Ovary (tissue), 9 donors: Measurements from ENCODE around the gene SFXN5. TPM values are rescaled to one million over a fixed set of nuclear protein-coding genes. Genes with fewer than 3 reads are reported as not detected.

Source experiments
- DNase-seq, 5 donors: peaks; one replicate each; pipeline ENCODE4 v3.0.0-alpha.2; 2019 to 2020
- H3K27ac ChIP-seq, 2 donors: fragments of 200-600 bp; one replicate each; pipeline versions ENCODE4 v1.5.1 to v1.8.0; 2019 to 2022
- H3K27me3 ChIP-seq: fragments of 200-600 bp; one replicate; pipeline ENCODE4 v1.8.0; 2022
- H3K36me3 ChIP-seq: fragments of 200-600 bp; sonication (generic); one replicate; pipeline ENCODE4 v1.5.1; 2019
- H3K4me1 ChIP-seq: one replicate; pipeline ENCODE4 v1.8.1; 2013; ENCODE audit warnings: mild to moderate bottlenecking, moderate library complexity; ENCODE audit not compliant: insufficient read depth
- H3K4me3 ChIP-seq: fragments of 200-600 bp; sonication (generic); one replicate; pipeline ENCODE4 v1.5.1; 2017
- H3K9me3 ChIP-seq, 2 donors: fragments of 200-600 bp in 1 of 2; sonication (generic) in 1 of 2; one replicate each; pipeline versions ENCODE4 v1.5.1 to v1.8.1; 2013 to 2019; ENCODE audit warnings: mild to moderate bottlenecking in 1 of 2, moderate library complexity in 1 of 2
- CTCF ChIP-seq, 3 donors: fragments of 450-650 bp in 2 of 3; fragments of 200-600 bp in 1 of 3; IDR thresholded peaks; one replicate each; pipeline versions ENCODE4 v1.5.1 to v1.8.0; 2016 to 2022; ENCODE audit warnings: antibody characterized with exemption in 3 of 3, mild to moderate bottlenecking in 1 of 3
- EP300 ChIP-seq: sonication (generic); formaldehyde crosslinking; IDR thresholded peaks from one replicate; pipeline ENCODE4 v1.6.1; 2017; ENCODE audit warnings: antibody characterized with exemption
- POLR2A ChIP-seq: fragments of 450-650 bp; IDR thresholded peaks from one replicate; pipeline ENCODE4 v1.6.1; 2017; ENCODE audit warnings: antibody characterized with exemption, mild to moderate bottlenecking, moderate library complexity
- WGBS, 3 donors: extraction: QIAGEN DNeasy Blood & Tissue Kit in 1 of 3; methylation state at CpG; one replicate each; pipeline versions ENCODE4 v1.1.5 to v1.1.7; 2013 to 2017; 5-methylcytosine and 5-hydroxymethylcytosine counted together
- intact Hi-C, 4 donors: fragments of 100-400 bp; cut with DNase I; formaldehyde crosslinking; loops; one replicate each; pipeline versions ENCODE4 v1.11.0 to v1.15.1; 2022 to 2023
- polyA plus RNA-seq, 2 donors: library from polyadenylated mRNA; stranded (reverse); fragments of 200-250 nt in 1 of 2; fragments of 350-450 nt in 1 of 2; fragmentation: Illumina TruSeq in 1 of 2; extraction: RNeasy Lipid Tissue Mini Kit (QIAGEN cat#74804) in 1 of 2; gene quantifications; one replicate each; pipeline ENCODE4 v1.2.3, GENCODE V29; 2013 to 2014
- total RNA-seq, 7 donors: library from RNA; depleted of rRNA in 2 of 7; stranded (reverse); fragments of >200 nt in 2 of 7; fragmentation: NEBNext Ultra II Directional in 3 of 7; extraction: Animal tissue kit (Norgen Biotek cat#: 25700) in 3 of 7; gene quantifications; one replicate each; pipeline versions ENCODE4 v1.1.0 to v1.2.4, GENCODE V29; 2016 to 2023
- donor health status: DM: no; HTN: no; CAD: no; lungs with moderate emphysema.
- donor health status: DM: no; HTN: no; CAD: no.
- donor health status: Bipolar disorder and iron deficiency.
- donor health status: DM: yes; HTN: yes; CAD: no.
- donor health status: DM: no; HTN: no; CAD: no.
- donor health status: DM: yes; HTN: yes; CAD: no.

SFXN5 gene
- total and polyA plus RNA-seq, 9 donors: 4.3 to 19.3 (median 11.6) TPM

- Histone ChIP-seq H3K4me3 (no peak overlapping the region), H3K4me1 (no peaks in the 10 kb centered on the region), H3K36me3 (no peaks in the 10 kb centered on the region), H3K27me3 (no peaks in the 10 kb centered on the region), H3K27ac (no peak overlapping the region), H3K9me3 (no peaks in the 10 kb centered on the region)
- intact Hi-C loops: no loop called here
- DNase-seq: no peak
- TF ChIP-seq POLR2A: no peak
- TF ChIP-seq CTCF (IDR thresholded peaks at IDR 0.05): no peak
- TF ChIP-seq EP300: no peak
- 65 to 78% (median 71%) methylated on average over 10 of the region's 10 CpGs for WGBS, 3 donors
Observed at GRCh38 chr2:72947952-72948830, 123.3 kb downstream of the SFXN5 start.

DNA sequence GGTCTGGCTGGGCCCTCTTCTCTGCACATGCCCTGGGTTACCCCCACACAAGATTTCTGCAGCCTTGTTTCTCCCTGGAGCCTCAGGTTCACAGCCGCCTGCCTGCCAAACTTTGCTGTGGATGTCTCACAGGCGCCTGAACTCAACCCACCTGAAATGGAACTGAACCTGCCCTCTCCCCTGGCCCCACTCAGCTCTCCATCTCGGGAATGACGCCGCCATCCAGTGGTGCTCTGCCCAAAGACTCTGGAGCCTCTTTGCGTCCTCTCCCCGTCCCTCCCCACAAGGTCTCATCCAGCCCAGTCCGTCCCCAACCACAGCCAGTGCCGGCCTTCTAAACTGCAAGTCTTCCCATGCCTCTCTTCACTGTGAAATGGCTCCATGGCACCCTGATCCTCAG is 125.0 kb downstream of the SFXN5 start:
- Histone ChIP-seq H3K27me3 (no peaks in the 10 kb centered on the region), H3K27ac (no peak overlapping the region), H3K36me3 (no peaks in the 10 kb centered on the region), H3K4me1 (no peaks in the 10 kb centered on the region), H3K9me3 (no peaks in the 10 kb centered on the region), H3K4me3 (no peak overlapping the region)
- DNase-seq: no peak
- intact Hi-C loops: no loop called here
- TF ChIP-seq EP300: no peak
- no peak for TF ChIP-seq CTCF (IDR thresholded peaks at IDR 0.05)
- no peak for TF ChIP-seq POLR2A
- 93 to 94% (median 93%) methylated on average over 9 of the region's 9 CpGs for WGBS, 3 donors

- no peaks in the 10 kb centered on the region for H3K4me1 ChIP-seq
- TF ChIP-seq EP300 (no peak), CTCF (IDR thresholded peaks at IDR 0.05) (no peak), POLR2A (no peak)
- intact Hi-C loops: no loop called here
- H3K9me3 ChIP-seq: no peaks in the 10 kb centered on the region
- no peak overlapping the region for H3K27ac ChIP-seq
- no peaks in the 10 kb centered on the region for H3K27me3 ChIP-seq
- H3K4me3 ChIP-seq: no peak overlapping the region
- no peaks in the 10 kb centered on the region for H3K36me3 ChIP-seq
- WGBS, 3 donors: 89 to 91% (median 90%) methylated on average over 9 of the region's 9 CpGs
- DNase-seq: no peak
Observed at GRCh38 chr2:72945450-72946019, 126.0 kb downstream of the SFXN5 start.

GRCh38 chr2:72944804-72945449 is 126.6 kb downstream of the SFXN5 start:
- intact Hi-C loops: no loop called here
- DNase-seq: no peak
- WGBS, 3 donors: 92 to 94% (median 93%) methylated on average over 16 of the region's 16 CpGs
- Histone ChIP-seq H3K27me3 (no peaks in the 10 kb centered on the region), H3K4me1 (no peaks in the 10 kb centered on the region), H3K27ac (no peak overlapping the region), H3K36me3 (no peaks in the 10 kb centered on the region), H3K4me3 (no peak overlapping the region), H3K9me3 (no peaks in the 10 kb centered on the region)
- TF ChIP-seq POLR2A: no peak
